HL-60 (cell line): ENCODE results near the gene WDR47.
"Not testable (repeated sequence)": the region's sequence is repeated elsewhere in the genome, so short reads cannot be mapped to it uniquely, and the experiment has no call there.

Experiments used
- DNase-seq, 2 experiments: peaks; one replicate each; pipeline ENCODE4 v3.0.0-alpha.2; 2010 to 2020; ENCODE audit warnings: low read depth in 1 of 2, low spot score in 1 of 2
- H3K27ac ChIP-seq: fragments of 250-450 bp; sonication (Bioruptor Pico); replicated peaks from 2 replicates; pipeline ENCODE4 v1.5.1; 2020; ENCODE audit warnings: mild to moderate bottlenecking, moderate library complexity
- H3K27me3 ChIP-seq: fragments of 250-450 bp; sonication (Bioruptor Pico); 2 replicates; pipeline ENCODE4 v1.5.1; 2021; ENCODE audit warnings: mild to moderate bottlenecking, moderate library complexity; ENCODE audit not compliant: insufficient read depth, poor library complexity, severe bottlenecking
- H3K4me3 ChIP-seq: replicated peaks from 2 replicates; pipeline ENCODE4 v1.5.1; 2011; ENCODE audit warnings: mild to moderate bottlenecking, control low read depth, low read length; ENCODE audit not compliant: insufficient read depth
- CTCF ChIP-seq: IDR thresholded peaks from one replicate; pipeline ENCODE4 v1.5.1; 2011; ENCODE audit warnings: low read length, control low read depth, inconsistent platforms; ENCODE audit not compliant: insufficient read depth
- GABPA ChIP-seq: IDR thresholded peaks from 2 replicates; pipeline ENCODE4 v1.6.1; 2012; ENCODE audit warnings: low read depth
- POLR2AphosphoS5 ChIP-seq: IDR thresholded peaks from 2 replicates; pipeline ENCODE4 v1.6.1; 2012; ENCODE audit warnings: low read depth
- REST ChIP-seq: IDR thresholded peaks from 2 replicates; pipeline ENCODE4 v1.6.1; 2012; ENCODE audit warnings: low read depth; ENCODE audit not compliant: insufficient replicate concordance
- SPI1 ChIP-seq: IDR thresholded peaks from 2 replicates; pipeline ENCODE4 v1.6.1; 2012; ENCODE audit warnings: low read depth, mild to moderate bottlenecking, borderline replicate concordance

WDR47 gene

GRCh38 chr1:109060707-109061106 lies 18.8 kb upstream of the WDR47 start:
- Histone ChIP-seq H3K27me3 (no peaks in the 10 kb centered on the region), H3K4me3 (no peak overlapping the region), H3K27ac (no peak overlapping the region)
- no peak for TF ChIP-seq POLR2AphosphoS5
- TF ChIP-seq REST: no peak
- no peak for TF ChIP-seq SPI1
- no peak for TF ChIP-seq CTCF
- no peak for TF ChIP-seq GABPA
- no peak for DNase-seq

- DNase-seq: no peak
- Histone ChIP-seq H3K27ac (no peak overlapping the region), H3K4me3 (no peak overlapping the region), H3K27me3 (no peaks in the 10 kb centered on the region)
- no peak for TF ChIP-seq SPI1
- TF ChIP-seq REST: no peak
- TF ChIP-seq GABPA: no peak
- TF ChIP-seq CTCF: no peak
- TF ChIP-seq POLR2AphosphoS5: no peak
Observed at GRCh38 chr1:109059026-109059425, 17.1 kb upstream of the WDR47 start.

GRCh38 chr1:109056064-109056463 lies 14.2 kb upstream of the WDR47 start:
- DNase-seq: no peak
- Histone ChIP-seq H3K27me3 (no peaks in the 10 kb centered on the region), H3K27ac (no peak overlapping the region), H3K4me3 (no peak overlapping the region)
- no peak for TF ChIP-seq CTCF
- no peak for TF ChIP-seq REST
- TF ChIP-seq SPI1: no peak
- no peak for TF ChIP-seq POLR2AphosphoS5
- TF ChIP-seq GABPA: no peak

GRCh38 chr1:109052145-109052544 lies 10.2 kb upstream of the WDR47 start:
- not testable (repeated sequence) for DNase-seq, H3K27ac ChIP-seq, H3K27me3 ChIP-seq, H3K4me3 ChIP-seq
